IMR-90 (cell line): Measurements from ENCODE around the gene ATPAF2. TPM values are rescaled to one million over a fixed set of nuclear protein-coding genes. Genes with fewer than 3 reads are reported as not detected.

Experiments
- ATAC-seq: fragments of 200-7000 bp; cut with Tn5 transposase; 2 replicates; pipeline ENCODE4 v1.9.1; 2020; ENCODE audit warnings: low read depth, mild to moderate bottlenecking, moderate library complexity
- BruUV-seq: library from RNA; stranded (reverse); fragments of 400-500 nt; replicated peaks from 2 replicates; lab custom pipeline; 2021; lab: Mats Ljungman, UMichigan
- CTCF ChIA-PET: fragments of 300-600 bp; formaldehyde crosslinking; extraction: SDS; loops from one replicate; lab custom pipeline; 2021; ENCODE audit warnings: antibody characterized with exemption; lab: Yijun Ruan, JAX
- POLR2A ChIA-PET: fragments of 300-600 bp; sonication (Branson Sonifier 250); formaldehyde crosslinking; loops from one replicate; lab custom pipeline; 2022; ENCODE audit warnings: antibody characterized with exemption; ENCODE audit not compliant: unreplicated experiment; lab: Charles Lee
- DNase-seq: peaks from one replicate; pipeline ENCODE4 v3.0.0; 2013
- H2AFZ ChIP-seq: replicated peaks from 2 replicates; pipeline ENCODE3; 2013; ENCODE audit warnings: low read length, mild to moderate bottlenecking; ENCODE audit not compliant: poor library complexity
- H2AK5ac ChIP-seq: 2 replicates; pipeline ENCODE4 v1.6.1; 2013; ENCODE audit warnings: low read depth, low read length, inconsistent platforms
- H2AK9ac ChIP-seq: replicated peaks from 2 replicates; pipeline ENCODE3; 2013; ENCODE audit warnings: mild to moderate bottlenecking, low read depth, low read length, moderate library complexity; ENCODE audit not compliant: poor library complexity
- H2BK120ac ChIP-seq: 2 replicates; pipeline ENCODE4 v1.6.1; 2013; ENCODE audit warnings: low read depth, low read length, inconsistent platforms
- H2BK15ac ChIP-seq: 3 replicates; pipeline ENCODE4 v1.6.1; 2013; ENCODE audit warnings: low read depth, low read length, inconsistent platforms
- H2BK20ac ChIP-seq: 2 replicates; pipeline ENCODE4 v1.6.1; 2013; ENCODE audit warnings: low read depth, mild to moderate bottlenecking, inconsistent platforms, low read length, moderate library complexity
- H2BK5ac ChIP-seq: 2 replicates; pipeline ENCODE4 v1.6.1; 2013; ENCODE audit warnings: mild to moderate bottlenecking, low read depth, low read length, inconsistent platforms; ENCODE audit not compliant: poor library complexity, severe bottlenecking
- H3K14ac ChIP-seq: replicated peaks from 2 replicates; pipeline ENCODE4 v1.6.1; 2013; ENCODE audit warnings: low read depth, low read length, inconsistent platforms
- H3K18ac ChIP-seq: 2 replicates; pipeline ENCODE4 v1.6.1; 2013; ENCODE audit warnings: low read depth, low read length, control low read depth
- H3K23ac ChIP-seq: 2 replicates; pipeline ENCODE4 v1.6.1; 2013; ENCODE audit warnings: low read depth, low read length, inconsistent platforms
- H3K27ac ChIP-seq: 2 replicates; pipeline ENCODE4 v1.5.1; 2013; ENCODE audit warnings: mild to moderate bottlenecking, control low read depth, low read length; ENCODE audit not compliant: insufficient read depth
- H3K27me3 ChIP-seq: 2 replicates; pipeline ENCODE4 v1.6.1; 2013; ENCODE audit warnings: low read length; ENCODE audit not compliant: control insufficient read depth, insufficient read depth
- H3K36me3 ChIP-seq: 2 replicates; pipeline ENCODE4 v1.6.1; 2013; ENCODE audit warnings: low read length, mixed read lengths; ENCODE audit not compliant: control insufficient read depth, insufficient read depth
- H3K4ac ChIP-seq: 2 replicates; pipeline ENCODE4 v1.6.1; 2013; ENCODE audit warnings: low read depth, low read length, inconsistent platforms
- H3K4me1 ChIP-seq: 2 replicates; pipeline ENCODE4 v1.6.1; 2013; ENCODE audit warnings: low read length, mixed read lengths; ENCODE audit not compliant: control insufficient read depth, insufficient read depth
- H3K4me2 ChIP-seq: 2 replicates; pipeline ENCODE4 v1.6.1; 2013; ENCODE audit warnings: low read depth, mild to moderate bottlenecking, control low read depth, low read length, moderate library complexity
- H3K4me3 ChIP-seq: 2 replicates; pipeline ENCODE4 v1.5.1; 2013; ENCODE audit warnings: low read depth, mild to moderate bottlenecking, control low read depth, low read length, moderate library complexity; ENCODE audit not compliant: insufficient read depth
- H3K56ac ChIP-seq: 2 replicates; pipeline ENCODE4 v1.6.1; 2013; ENCODE audit warnings: low read length, inconsistent platforms; ENCODE audit not compliant: insufficient read depth; ENCODE audit errors: extremely low read depth
- H3K79me1 ChIP-seq, 2 experiments: 2 replicates each; pipeline ENCODE4 v1.6.1; 2013; ENCODE audit warnings: low read length in 2 of 2, inconsistent platforms in 1 of 2, low read depth in 1 of 2
- H3K9ac ChIP-seq: 2 replicates; pipeline ENCODE4 v1.6.1; 2013; ENCODE audit warnings: low read depth, low read length, control low read depth
- H3K9me1 ChIP-seq: 2 replicates; pipeline ENCODE4 v1.6.1; 2013; ENCODE audit warnings: low read length, inconsistent platforms; ENCODE audit not compliant: insufficient read depth
- H3K9me3 ChIP-seq: 2 replicates; pipeline ENCODE4 v1.6.1; 2013; ENCODE audit warnings: low read length; ENCODE audit not compliant: control insufficient read depth, insufficient read depth
- H4K20me1 ChIP-seq: 2 replicates; pipeline ENCODE4 v1.6.1; 2013; ENCODE audit warnings: low read length, inconsistent platforms; ENCODE audit not compliant: insufficient read depth
- H4K5ac ChIP-seq: 2 replicates; pipeline ENCODE4 v1.6.1; 2013; ENCODE audit warnings: mild to moderate bottlenecking, low read depth, low read length, control low read depth
- H4K8ac ChIP-seq, 2 experiments: 2 replicates each; pipeline ENCODE4 v1.6.1; 2013; ENCODE audit warnings: low read depth in 2 of 2, low read length in 2 of 2, control low read depth in 1 of 2, inconsistent platforms in 1 of 2
- H4K91ac ChIP-seq: 2 replicates; pipeline ENCODE4 v1.6.1; 2013; ENCODE audit warnings: low read depth, low read length, inconsistent platforms; ENCODE audit not compliant: insufficient read depth
- BHLHE40 ChIP-seq: fragments of 150-350 bp; IDR thresholded peaks from 2 replicates; pipeline ENCODE4 v1.6.1; 2016; ENCODE audit warnings: mild to moderate bottlenecking, low read depth, low read length
- CEBPB ChIP-seq: IDR thresholded peaks from 2 replicates; pipeline ENCODE4 v1.6.1; 2012; ENCODE audit warnings: low read depth, low read length, improper control_type of control experiment
- MAFK ChIP-seq: IDR thresholded peaks from 2 replicates; pipeline ENCODE4 v1.6.1; 2012; ENCODE audit warnings: low read depth, low read length, improper control_type of control experiment
- MAZ ChIP-seq: IDR thresholded peaks from 2 replicates; pipeline ENCODE4 v1.6.1; 2012; ENCODE audit warnings: low read depth, mild to moderate bottlenecking, low read length, improper control_type of control experiment, moderate library complexity, borderline replicate concordance
- MXI1 ChIP-seq: IDR thresholded peaks from 2 replicates; pipeline ENCODE4 v1.6.1; 2012; ENCODE audit warnings: low read depth, mild to moderate bottlenecking, low read length, moderate library complexity, borderline replicate concordance
- NFE2L2 ChIP-seq: fragments of 150-350 bp; IDR thresholded peaks from 2 replicates; pipeline ENCODE4 v1.6.1; 2016; ENCODE audit warnings: low read depth, mild to moderate bottlenecking, low read length
- POLR2A ChIP-seq: IDR thresholded peaks from 2 replicates; pipeline ENCODE4 v1.6.1; 2012; ENCODE audit warnings: mild to moderate bottlenecking, low read depth, low read length
- RCOR1 ChIP-seq: IDR thresholded peaks from 2 replicates; pipeline ENCODE4 v1.6.1; 2012; ENCODE audit warnings: mild to moderate bottlenecking, low read length, improper control_type of control experiment; ENCODE audit not compliant: insufficient replicate concordance
- WGBS, 2 experiments: methylation state at CpG; one replicate each; pipeline versions ENCODE4 v1.1.5 to v1.1.7; 2013; ENCODE audit warnings: missing lambda C conversion rate in 2 of 2; ENCODE audit not compliant: insufficient read length in 1 of 2; ENCODE audit errors: extremely low coverage in 2 of 2; 5-methylcytosine and 5-hydroxymethylcytosine counted together
- dilution Hi-C: fragments of 300-500 bp; cut with HindIII; formaldehyde crosslinking; loops from one replicate; pipeline ENCODE4 v1.14.3; 2018; ENCODE audit warnings: low sequenced_read_pairs; ENCODE audit not compliant: unreplicated experiment
- in situ Hi-C: fragments of 300-500 bp; cut with MboI; formaldehyde crosslinking; loops from 3 replicates; pipeline ENCODE4 v1.14.3; 2019; ENCODE audit warnings: low sequenced_read_pairs, inconsistent platforms, mixed read lengths
- intact Hi-C: fragments of 100-400 bp; cut with micrococcal nuclease; formaldehyde crosslinking; loops from 2 replicates; pipeline ENCODE4 v1.10.0; 2022
- polyA plus RNA-seq, 3 experiments: library from polyadenylated mRNA; depleted of rRNA; stranded (reverse); fragments of >200 nt; gene quantifications; 2 replicates each; pipeline ENCODE4 v1.2.3, GENCODE V29; 2012; ENCODE audit warnings: low replicate concordance in 1 of 3
- total RNA-seq: library from RNA; depleted of rRNA; stranded (reverse); fragments of >200 nt; gene quantifications from 2 replicates; pipeline ENCODE4 v1.2.3, GENCODE V29; 2012
- TF ChIP-seq, protein P1 (sequence below): conservative IDR thresholded peaks from 2 replicates; pipeline ENCODE4 v1.5.1; 2012; ENCODE audit warnings: mild to moderate bottlenecking, low read depth, low read length, improper control_type of control experiment

The ATPAF2 gene
- total and polyA plus RNA-seq, 2 of the 4 experiments (the other 2 are of a cell fraction), result 19.5 to 27.6 TPM

DNA sequence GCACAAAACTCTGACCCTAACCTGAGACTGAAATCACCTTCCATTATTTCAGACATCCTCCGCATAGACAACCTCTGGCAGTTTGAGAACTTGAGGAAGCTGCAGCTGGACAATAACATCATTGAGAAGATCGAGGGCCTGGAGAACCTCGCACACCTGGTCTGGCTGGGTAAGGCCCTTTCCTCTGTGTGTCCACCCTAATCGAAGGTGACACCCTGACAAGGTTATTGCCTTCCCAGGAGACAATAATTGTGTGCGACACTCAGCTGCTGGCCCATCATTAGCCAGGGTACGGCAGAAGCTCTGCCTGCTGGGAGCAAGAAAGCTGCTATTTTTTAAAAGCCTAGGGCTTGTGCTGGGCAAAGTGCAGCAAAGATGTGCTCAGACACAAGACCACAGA, 55.2 kb downstream of the ATPAF2 start:
- peaks cover 2% of the 10 kb centered on the region; the same call in 1 of the 2 replicates for H3K4me1 ChIP-seq
- ChIA-PET CTCF (no interaction called here), POLR2A (no interaction called here)
- ATAC-seq, result no peak
- no peak overlapping the region for H3K4ac ChIP-seq
- H3K79me1 ChIP-seq, result no peaks in the 10 kb centered on the region
- no peaks in the 10 kb centered on the region for H4K20me1 ChIP-seq
- no peak overlapping the region for H4K91ac ChIP-seq
- in situ Hi-C loops (no loop called here), dilution Hi-C loops (no loop called here), intact Hi-C loops (no loop called here)
- no peak for DNase-seq
- H3K27ac ChIP-seq, result no peak overlapping the region
- H2AK9ac ChIP-seq, result no peak overlapping the region
- no peak overlapping the region for H2BK15ac ChIP-seq
- no peaks in the 10 kb centered on the region; the same call in 1 of the 2 replicates for H3K27me3 ChIP-seq
- H2AFZ ChIP-seq, result no peak overlapping the region
- no peaks in the 10 kb centered on the region for H3K9me1 ChIP-seq
- no peak overlapping the region for H3K18ac ChIP-seq
- no peak overlapping the region for H3K56ac ChIP-seq
- BruUV-seq, result no TSS peak
- no peak overlapping the region for H3K14ac ChIP-seq
- no peak overlapping the region for H4K5ac ChIP-seq
- H3K9me3 ChIP-seq, result no peaks in the 10 kb centered on the region
- no peak overlapping the region for H3K4me2 ChIP-seq
- no peaks in the 10 kb centered on the region for H3K36me3 ChIP-seq
- TF ChIP-seq POLR2A (no peak), CEBPB (no peak), NFE2L2 (no peak), RCOR1 (no peak), MAZ (no peak), MAFK (no peak), MXI1 (no peak), BHLHE40 (no peak)
- TF ChIP-seq, protein P1, sequence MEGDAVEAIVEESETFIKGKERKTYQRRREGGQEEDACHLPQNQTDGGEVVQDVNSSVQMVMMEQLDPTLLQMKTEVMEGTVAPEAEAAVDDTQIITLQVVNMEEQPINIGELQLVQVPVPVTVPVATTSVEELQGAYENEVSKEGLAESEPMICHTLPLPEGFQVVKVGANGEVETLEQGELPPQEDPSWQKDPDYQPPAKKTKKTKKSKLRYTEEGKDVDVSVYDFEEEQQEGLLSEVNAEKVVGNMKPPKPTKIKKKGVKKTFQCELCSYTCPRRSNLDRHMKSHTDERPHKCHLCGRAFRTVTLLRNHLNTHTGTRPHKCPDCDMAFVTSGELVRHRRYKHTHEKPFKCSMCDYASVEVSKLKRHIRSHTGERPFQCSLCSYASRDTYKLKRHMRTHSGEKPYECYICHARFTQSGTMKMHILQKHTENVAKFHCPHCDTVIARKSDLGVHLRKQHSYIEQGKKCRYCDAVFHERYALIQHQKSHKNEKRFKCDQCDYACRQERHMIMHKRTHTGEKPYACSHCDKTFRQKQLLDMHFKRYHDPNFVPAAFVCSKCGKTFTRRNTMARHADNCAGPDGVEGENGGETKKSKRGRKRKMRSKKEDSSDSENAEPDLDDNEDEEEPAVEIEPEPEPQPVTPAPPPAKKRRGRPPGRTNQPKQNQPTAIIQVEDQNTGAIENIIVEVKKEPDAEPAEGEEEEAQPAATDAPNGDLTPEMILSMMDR, result no peak
- no peak overlapping the region for H3K9ac ChIP-seq
- no peak overlapping the region for H4K8ac ChIP-seq
- H2AK5ac ChIP-seq, result no peak overlapping the region; the same call in 1 of the 2 replicates
- H3K23ac ChIP-seq, result no peak overlapping the region
- 77% methylated on average over 4 of the region's 6 CpGs; no CpG with 5 or more reads in 1 of the 2 experiments for WGBS, 2 experiments
- H2BK120ac ChIP-seq, result no peak overlapping the region
- H2BK5ac ChIP-seq, result no peak overlapping the region
- H3K4me3 ChIP-seq, result no peak overlapping the region
- no peak overlapping the region for H2BK20ac ChIP-seq
